Measurements from ENCODE around the gene BNIP3.
A peak's percentile ranks its signal among the peaks of the same experiment; 100 is the strongest.
"Not testable (repeated sequence)": the region's sequence is repeated elsewhere in the genome, so short reads cannot be mapped to it uniquely, and the experiment has no call there.

The BNIP3 gene

DNA sequence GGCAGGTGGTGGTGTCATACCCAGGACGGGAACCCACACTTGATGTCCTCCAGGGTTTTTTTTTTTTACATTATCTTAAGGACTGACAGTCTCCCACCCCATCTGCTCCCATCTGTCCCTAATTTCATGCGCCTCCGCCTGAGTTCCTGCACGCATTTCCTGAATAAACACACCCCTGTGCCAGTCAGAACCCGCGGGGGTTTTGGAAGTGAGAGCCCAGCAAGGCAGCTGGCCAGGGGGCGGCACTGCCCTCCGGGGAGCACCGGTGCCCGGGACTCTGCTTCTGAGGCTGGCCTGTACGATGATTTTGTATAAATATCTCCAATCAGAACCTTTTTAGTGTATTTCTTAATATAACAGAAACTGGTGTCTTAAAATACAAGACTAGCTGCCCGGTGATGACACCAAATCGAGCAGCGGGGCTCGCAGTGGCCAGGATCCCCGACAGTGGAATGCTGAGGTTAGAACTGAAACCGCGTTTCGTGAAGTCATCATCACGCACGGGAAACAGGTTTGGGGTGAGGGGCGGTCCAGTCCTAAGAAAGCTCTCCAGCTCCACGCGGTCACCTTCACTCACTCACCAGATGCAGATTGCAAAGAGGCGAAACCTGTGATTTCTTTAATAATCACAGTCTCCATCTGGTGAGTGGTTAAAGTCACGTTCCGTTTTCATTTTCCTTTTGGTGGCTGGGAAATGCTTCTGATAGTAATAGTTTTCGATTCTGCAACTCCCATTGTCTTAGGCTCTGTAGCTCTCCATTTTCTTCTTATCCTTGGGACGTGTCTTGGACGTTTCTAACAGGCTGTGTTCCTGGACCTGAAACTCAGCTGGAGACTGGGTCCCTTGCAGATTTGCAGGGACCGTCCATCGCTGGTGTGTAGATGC, 19.7 kb downstream of the BNIP3 start:
- in situ Hi-C loops (cut with MboI; ENCODE audit: low pct_unique_long_range_greater_than_20kb, low sequenced_read_pairs): no loop called here
- no peak for DNase-seq

DNA sequence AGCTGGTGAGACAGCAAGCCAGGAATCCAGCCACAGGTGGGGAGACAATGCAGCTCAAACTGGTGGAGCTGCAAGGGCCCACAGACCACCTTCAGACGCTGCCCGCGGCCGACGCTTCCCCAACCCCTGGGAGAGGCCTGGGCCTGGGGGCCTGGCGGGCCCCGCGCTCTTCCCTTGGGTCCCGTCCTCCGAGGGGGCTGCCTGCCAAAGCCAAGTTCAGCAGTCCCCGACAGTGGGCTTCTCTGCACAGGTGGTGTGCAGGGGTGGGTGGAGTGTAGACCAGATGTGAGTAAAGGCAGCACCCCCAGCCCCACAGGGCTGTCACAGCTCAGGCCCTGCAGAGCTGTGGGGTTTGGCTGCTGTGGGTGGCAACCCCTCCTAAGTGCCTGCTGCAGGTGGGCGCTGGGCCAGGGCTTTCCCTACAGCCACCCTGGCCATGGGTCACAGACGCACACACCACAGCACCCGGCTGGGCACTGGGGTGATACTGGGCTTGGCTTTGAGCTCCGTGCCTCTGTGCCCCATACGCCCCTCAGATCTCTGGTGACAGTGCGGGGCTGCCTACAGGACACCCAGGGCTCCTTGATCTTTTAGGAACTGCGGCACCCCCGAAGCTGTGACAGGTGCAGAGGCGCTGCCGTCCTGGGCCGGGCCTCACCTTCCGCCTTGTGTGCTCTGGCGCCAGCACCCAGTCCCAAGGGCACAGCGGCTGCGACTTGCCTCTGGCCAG, 20.5 kb downstream of the BNIP3 start:
- DNase-seq: no peak
- in situ Hi-C loops (cut with MboI; ENCODE audit: low pct_unique_long_range_greater_than_20kb, low sequenced_read_pairs): no loop called here

DNA sequence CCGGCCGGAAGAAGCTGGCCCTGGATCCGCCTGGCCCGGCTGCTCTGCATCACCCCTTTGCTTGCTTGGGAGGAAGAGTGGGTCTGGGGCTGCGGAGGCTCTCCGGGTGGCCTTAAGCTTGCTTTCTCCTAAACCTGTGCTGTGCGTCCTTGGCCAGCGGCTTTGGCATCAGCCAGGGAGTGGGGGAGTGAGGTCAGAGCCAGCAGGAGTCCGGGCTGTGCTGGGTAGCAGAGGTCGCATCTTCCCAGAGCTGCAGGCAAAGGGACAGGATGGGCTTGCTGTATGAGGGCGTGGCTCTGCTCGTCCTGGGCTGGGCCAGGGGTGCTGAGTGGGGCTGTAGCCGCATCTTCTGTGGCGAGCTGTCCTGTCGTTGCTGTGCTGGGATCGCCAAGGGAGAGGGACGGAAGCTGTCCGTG, 21.1 kb downstream of the BNIP3 start:
- in situ Hi-C loops (cut with MboI; ENCODE audit: low pct_unique_long_range_greater_than_20kb, low sequenced_read_pairs): no loop called here

DNA sequence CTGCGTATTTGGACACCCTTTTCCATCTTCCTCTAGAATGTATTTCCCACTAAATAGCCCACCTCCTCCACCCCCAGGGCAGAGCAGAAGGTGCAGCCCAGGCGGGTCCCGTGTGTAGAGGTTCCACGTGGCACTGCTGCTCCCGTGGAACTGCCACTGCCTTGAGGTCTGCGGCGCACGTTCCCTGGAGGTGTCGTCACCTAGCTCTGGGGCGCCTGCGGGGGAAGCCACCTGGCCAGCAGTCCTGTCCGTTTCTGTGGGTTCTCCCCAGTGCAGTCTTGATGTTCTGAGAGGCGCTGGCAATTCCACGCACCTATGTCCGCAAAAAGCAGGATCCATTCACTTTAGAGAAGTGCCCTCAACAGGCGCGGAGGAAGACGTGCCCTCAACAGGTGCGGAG, 21.9 kb downstream of the BNIP3 start:
- in situ Hi-C loops (cut with MboI; ENCODE audit: low pct_unique_long_range_greater_than_20kb, low sequenced_read_pairs): no loop called here
- DNase-seq: no peak

More for the DNA sequence above, 21.1 kb downstream of the BNIP3 start:
- no peak for DNase-seq

DNA sequence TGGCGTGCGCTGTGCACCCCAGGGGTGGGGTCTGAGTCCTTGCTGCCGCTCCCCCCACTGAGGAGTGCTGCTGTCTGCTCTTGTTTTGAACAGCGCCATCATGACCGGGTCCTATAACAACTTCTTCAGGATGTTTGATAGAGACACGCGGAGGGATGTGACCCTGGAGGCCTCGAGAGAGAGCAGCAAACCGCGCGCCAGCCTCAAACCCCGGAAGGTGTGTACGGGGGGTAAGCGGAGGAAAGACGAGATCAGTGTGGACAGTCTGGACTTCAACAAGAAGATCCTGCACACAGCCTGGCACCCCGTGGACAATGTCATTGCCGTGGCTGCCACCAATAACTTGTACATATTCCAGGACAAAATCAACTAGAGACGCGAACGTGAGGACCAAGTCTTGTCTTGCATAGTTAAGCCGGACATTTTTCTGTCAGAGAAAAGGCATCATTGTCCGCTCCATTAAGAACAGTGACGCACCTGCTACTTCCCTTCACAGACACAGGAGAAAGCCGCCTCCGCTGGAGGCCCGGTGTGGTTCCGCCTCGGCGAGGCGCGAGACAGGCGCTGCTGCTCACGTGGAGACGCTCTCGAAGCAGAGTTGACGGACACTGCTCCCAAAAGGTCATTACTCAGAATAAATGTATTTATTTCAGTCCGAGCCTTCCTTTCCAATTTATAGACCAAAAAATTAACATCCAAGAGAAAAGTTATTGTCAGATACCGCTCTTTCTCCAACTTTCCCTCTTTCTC, 26.0 kb downstream of the BNIP3 start:
- no peak for DNase-seq
- in situ Hi-C loops (cut with MboI; ENCODE audit: low pct_unique_long_range_greater_than_20kb, low sequenced_read_pairs): no loop called here

DNA sequence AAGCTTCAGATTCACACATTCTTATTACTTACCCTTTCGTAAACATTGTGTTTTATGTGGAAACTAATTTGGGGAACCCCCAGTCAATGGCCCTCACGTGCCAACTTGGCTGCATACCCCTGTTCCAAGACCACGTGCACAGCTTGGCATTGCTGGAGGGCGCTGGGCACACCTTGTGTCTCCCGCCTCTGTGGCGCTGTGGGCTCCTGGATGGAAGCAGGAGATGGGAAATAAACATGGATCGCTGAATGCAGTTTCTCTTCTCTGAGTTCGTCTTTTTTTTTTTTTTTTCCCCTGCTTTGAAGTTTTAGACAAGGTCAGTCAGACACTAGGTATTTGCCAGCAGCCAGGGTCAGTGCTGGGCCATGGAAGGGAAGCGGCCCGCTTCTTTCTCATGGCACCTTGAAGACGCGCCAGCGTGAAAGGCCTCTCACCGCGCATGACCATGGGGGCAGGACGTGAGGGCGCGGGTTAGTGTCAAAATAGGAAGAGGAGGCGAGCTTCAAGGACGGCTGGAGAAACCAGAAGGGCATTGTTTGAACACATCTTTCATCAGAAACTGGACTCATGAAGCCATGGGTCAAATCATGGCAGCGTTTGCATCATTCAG, 27.3 kb downstream of the BNIP3 start:
- DNase-seq: no peak
- in situ Hi-C loops (cut with MboI; ENCODE audit: low pct_unique_long_range_greater_than_20kb, low sequenced_read_pairs): no loop called here

DNA sequence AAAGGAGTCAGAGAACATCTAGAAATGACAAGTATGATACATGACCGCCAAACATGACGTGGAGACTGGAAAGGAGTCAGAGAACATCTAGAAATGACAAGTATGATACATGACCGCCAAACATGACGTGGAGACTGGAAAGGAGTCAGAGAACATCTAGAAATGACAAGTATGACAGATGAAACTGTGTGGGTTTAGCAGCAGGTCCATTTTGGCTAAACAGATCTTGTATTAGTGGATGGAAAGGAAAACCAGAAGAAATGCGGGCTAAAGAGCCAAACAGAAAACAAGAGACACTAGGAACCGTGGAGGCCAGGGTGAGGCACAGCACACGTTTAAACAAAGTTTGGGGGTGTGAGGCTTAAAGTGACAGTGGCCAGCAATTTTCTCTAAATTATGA, 31.8 kb downstream of the BNIP3 start:
- DNase-seq; in situ Hi-C loops (cut with MboI; ENCODE audit: low pct_unique_long_range_greater_than_20kb, low sequenced_read_pairs): not testable (repeated sequence)

DNA sequence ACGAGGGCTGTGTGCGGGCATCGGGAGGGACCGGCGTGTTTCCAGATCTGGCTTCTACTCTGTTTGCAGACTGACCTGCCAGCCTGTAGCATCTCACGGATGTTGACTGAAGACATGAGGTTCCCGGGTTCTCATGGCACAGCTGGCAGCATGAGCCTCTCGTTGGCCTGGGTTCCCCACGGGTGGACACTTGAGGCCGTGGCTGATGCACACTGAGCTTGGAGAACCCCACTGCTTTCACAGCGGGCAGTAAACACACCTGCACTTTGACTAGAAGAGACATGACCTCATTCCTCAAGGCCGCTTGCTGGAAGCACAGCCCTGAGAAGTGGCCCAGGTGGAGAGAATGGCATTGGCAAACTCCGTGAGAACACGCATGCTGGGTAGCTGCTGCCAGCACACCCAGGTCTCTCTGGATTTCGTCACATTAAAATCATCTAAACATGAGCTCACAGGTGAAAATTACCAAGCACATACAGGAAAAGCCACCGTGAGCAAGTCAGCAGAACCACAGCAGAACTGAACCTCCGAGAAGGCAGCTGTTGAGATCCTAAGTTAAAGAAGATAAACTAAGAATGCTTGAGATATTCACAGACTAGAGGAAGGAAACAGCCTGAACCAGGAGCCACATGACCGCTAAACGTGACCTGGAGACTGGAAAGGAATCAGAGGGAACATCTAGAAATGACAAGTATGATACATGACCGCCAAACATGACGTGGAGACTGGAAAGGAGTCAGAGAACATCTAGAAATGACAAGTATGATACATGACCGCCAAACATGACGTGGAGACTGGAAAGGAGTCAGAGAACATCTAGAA, 32.5 kb downstream of the BNIP3 start:
- in situ Hi-C loops (cut with MboI; ENCODE audit: low pct_unique_long_range_greater_than_20kb, low sequenced_read_pairs): no loop called here
- no peak for DNase-seq

DNA sequence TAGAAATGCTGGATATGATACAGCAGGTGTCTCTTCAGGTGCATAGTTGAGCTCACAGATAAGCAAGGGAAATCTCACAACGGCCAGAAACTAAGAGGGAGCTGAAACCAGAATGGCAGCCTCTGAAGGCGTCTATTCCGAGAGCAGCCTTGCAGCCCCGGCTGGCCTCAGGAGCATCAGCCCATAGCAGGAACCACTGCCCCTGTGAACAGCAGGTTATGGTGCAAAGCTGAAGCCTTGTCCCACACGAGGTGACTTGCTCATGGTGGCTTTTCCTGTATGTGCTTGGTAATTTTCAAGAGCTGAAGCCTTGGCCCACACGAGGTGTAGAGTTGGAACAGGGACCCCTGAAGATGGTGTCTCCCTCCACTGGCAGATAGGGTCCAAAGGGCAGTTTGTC, 33.2 kb downstream of the BNIP3 start:
- in situ Hi-C loops (cut with MboI; ENCODE audit: low pct_unique_long_range_greater_than_20kb, low sequenced_read_pairs): no loop called here
- DNase-seq: no peak

DNA sequence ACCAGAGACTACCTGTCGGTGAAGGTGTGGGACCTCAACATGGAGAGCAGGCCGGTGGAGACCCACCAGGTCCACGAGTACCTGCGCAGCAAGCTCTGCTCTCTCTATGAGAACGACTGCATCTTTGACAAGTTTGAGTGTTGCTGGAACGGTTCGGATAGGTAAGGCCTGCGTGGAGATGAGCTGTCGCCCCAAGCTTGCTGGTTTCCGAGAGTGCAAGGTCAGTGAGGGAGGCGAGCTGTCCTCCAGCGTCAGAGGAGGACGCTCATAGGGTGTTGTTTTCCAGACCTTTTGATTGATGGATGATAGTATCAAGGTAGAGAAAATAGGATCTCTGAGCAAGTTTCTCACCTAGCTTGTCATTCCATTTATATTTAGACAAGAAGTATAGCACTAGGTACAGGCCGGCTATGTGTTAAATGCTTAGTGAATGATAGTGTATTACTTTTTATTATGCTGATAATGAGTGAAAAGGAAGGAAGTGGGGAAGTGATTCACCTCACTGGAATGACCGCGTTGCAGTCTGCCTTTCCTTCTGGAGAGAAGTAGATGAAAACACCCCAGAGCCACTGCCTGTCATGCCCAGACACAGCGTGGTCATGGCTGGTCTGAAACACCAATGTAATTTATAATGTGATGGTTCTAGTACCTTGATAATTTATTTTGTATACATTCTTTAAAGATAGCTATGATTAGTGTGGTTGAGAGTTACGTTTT, 33.9 kb downstream of the BNIP3 start:
- in situ Hi-C loops (cut with MboI; ENCODE audit: low pct_unique_long_range_greater_than_20kb, low sequenced_read_pairs): no loop called here
- DNase-seq: no peak

DNA sequence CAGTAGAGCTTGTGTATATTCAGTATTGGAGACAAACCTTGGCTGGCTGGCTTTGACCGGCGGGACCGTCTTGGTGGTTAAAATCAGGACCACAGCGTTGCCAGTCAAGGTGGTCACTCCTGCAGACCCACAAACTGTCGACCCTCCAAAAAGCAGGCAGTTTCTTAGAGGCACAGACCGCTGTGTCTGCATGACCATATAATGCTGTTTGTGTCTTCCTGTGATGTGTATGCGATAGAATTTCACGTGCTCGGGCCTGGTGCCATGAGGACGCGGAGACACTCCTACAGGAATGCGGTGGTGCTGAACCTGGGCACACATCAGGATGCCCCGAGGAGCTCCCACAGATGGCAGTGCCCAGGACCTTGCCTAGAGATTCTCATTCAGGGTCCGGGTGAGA, 34.8 kb downstream of the BNIP3 start:
- DNase-seq: no peak
- in situ Hi-C loops (cut with MboI; ENCODE audit: low pct_unique_long_range_greater_than_20kb, low sequenced_read_pairs): no loop called here

DNA sequence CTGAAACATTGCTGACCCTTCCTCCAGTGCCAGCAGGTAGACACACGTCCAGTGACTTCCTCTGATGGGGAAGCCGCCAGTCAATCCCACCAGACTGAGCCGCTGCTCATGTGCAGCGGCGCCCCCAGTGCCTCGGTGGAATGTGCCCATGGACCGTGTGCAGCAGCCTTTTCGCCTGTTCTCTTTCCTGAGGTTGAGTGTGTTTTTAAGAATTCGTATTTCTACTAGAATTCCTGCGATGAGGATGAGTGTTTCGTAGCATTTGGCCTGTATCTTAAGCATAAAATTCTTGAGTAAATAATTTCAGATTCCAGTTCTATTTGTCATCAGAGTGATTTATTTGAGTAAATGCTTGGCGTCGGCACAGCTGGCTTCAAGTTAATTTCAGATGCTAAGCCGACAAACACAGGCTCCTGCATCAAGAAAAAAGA, 35.4 kb downstream of the BNIP3 start:
- in situ Hi-C loops (cut with MboI; ENCODE audit: low pct_unique_long_range_greater_than_20kb, low sequenced_read_pairs): no loop called here
- no peak for DNase-seq

DNA sequence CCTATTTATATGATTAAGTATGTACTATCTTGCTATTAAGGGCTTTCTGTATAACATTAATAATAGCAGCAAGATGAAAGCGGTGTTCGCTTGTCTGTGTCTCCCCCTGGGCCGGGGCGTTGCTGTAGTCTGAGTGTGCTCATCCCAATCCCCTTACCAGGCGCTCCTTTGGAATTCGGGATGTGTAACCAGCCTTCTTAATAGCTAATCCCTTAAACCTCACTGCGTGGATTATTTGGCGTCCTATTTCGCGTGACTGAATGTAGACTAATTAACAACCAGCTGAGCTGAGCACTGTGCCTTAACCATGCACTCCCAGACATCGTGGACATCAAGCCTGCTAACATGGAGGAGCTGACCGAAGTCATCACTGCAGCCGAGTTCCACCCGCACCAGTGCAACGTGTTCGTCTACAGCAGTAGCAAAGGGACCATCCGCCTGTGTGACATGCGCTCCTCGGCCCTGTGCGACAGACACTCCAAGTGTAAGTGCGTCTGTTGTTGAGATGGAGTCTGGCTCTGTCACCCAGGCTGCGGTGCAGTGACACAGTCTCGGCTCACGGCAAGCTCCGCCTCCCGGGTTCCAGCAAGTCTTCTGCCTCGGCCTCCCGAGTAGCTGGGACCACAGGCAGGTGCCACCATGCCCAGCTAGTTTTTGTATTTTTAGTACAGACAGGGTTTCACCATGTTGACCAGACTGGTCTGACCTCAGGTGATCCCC, 36.6 kb downstream of the BNIP3 start:
- in situ Hi-C loops (cut with MboI; ENCODE audit: low pct_unique_long_range_greater_than_20kb, low sequenced_read_pairs): no loop called here
- no peak for DNase-seq

DNA sequence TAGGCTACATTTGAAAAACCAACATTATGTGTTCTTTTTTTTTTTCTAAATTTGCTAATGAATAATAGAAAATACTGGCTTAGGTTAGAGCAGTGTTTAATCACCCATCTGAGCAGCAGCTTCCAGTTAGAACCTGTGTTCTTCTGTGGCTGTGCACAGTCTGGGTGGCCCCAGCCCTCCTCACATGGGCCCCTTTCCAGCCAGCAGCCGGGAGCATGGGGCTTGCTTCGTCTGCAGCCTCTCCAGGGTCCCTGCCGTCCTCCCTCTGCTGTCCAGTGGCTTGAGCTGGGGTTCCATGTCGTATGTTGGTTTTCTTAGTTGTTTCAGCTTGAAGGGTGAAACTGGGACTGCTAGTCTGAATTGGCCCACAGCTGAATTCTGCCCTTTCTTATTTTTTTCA, 37.3 kb downstream of the BNIP3 start:
- no peak for DNase-seq
- in situ Hi-C loops (cut with MboI; ENCODE audit: low pct_unique_long_range_greater_than_20kb, low sequenced_read_pairs): no loop called here

DNA sequence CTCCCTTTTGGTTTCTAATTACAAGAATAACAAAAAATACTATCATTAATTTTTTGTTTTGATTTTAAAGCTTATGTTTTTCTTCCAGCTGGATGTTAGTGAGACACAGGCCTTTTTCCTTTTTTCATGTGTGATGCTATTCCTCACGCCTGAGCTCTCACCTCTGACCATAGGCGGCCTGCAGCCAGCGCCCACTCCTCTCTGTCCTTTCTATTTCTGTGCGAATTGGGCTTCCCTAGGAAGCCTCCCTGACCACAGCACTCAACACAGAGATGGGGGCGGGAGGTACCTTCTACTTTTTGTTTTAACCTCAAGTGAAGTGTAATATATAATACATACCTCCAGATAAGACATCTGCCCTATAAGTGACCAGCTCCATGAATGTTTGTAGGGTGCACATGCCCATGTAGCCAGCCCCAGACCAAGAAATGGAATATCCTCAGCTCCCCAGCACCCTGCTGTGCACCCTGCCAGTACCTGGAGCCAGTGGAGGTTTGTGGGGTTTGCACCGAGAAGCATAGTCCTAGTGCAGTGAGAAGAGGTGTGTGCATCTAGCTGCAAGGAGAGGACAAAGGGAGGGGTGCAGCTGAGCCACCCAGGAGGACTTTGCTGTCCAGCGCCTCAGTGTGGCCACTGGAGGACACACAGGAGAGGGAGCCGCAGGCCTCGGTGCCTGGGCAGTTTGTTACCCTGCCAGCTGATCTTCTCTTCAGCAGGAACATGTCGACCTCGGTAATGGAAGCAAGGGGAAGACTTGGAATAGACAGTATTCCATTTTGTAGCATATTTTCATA, 38.5 kb downstream of the BNIP3 start:
- in situ Hi-C loops (cut with MboI; ENCODE audit: low pct_unique_long_range_greater_than_20kb, low sequenced_read_pairs): no loop called here
- peak; percentile 46 for DNase-seq

DNA sequence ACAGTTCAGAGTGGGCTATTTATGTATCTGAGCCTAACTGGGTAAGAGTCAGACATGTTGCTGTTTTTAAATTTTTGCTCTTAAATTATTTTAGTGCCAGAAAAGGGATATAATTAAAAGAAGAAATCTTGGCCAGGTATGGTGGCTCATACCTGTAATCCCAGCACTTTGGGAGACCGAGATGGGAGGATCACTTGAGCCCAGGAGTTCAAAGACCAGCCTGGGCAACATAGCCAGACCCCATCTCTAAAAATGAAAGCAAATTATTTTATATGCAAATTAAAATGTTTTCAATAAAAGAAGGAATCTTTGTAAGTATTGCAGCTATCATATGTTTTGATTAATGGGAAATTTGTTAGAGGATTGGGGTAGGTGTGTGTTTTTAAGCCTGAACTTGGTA, 39.3 kb downstream of the BNIP3 start:
- no peak for DNase-seq
- in situ Hi-C loops (cut with MboI; ENCODE audit: low pct_unique_long_range_greater_than_20kb, low sequenced_read_pairs): no loop called here

DNA sequence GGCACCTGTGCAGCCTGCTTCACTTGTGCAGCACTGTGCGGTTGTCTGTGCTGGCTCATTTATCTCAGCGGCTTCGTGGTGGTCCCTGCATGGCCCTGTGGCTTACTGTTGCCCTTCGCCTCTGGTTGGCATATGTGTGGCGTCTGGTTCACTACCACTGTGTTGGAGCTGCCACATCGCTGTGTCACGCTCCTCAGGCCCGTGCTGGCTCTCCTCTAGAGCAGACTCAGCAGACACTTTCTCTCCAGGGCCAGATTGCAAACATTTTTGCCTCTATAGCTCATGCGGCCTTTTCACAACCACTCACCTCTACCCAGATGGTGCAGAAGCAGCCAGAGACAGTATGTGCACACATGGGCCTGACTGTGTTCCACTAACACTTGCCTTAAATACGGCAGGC, 43.0 kb downstream of the BNIP3 start:
- in situ Hi-C loops (cut with MboI; ENCODE audit: low pct_unique_long_range_greater_than_20kb, low sequenced_read_pairs): no loop called here
- no peak for DNase-seq
